ENCODE measurements around the gene EXOC6.

Gene EXOC6

GRCh38 chr10:92850185-92850584, 1.9 kb downstream of the EXOC6 start:
- Histone ChIP-seq H3K36me3 (ENCODE audit: control insufficient read depth, insufficient read depth, low read length) (no peaks in the 10 kb centered on the region), H3K4me1 (ENCODE audit: control insufficient read depth, insufficient read depth, low read length, poor library complexity, severe bottlenecking) (no peaks in the 10 kb centered on the region), H3K9me3 (ENCODE audit: control insufficient read depth, low read length) (peaks cover 6% of the 10 kb centered on the region), H3K4me3 (ENCODE audit: extremely low read depth, insufficient read depth, low read length, poor library complexity, severe bottlenecking) (no peak overlapping the region), H3K27ac (ENCODE audit: low read depth, low read length, severe bottlenecking) (no peak overlapping the region)
- WGBS, 2 experiments (ENCODE audit: insufficient coverage in 2 of 2), result no CpG with 5 or more reads among the region's 2 CpGs

- Histone ChIP-seq H3K27ac (ENCODE audit: low read depth, low read length, severe bottlenecking) (no peak overlapping the region), H3K4me3 (ENCODE audit: extremely low read depth, insufficient read depth, low read length, poor library complexity, severe bottlenecking) (no peak overlapping the region), H3K9me3 (ENCODE audit: control insufficient read depth, low read length) (peaks cover 6% of the 10 kb centered on the region), H3K4me1 (ENCODE audit: control insufficient read depth, insufficient read depth, low read length, poor library complexity, severe bottlenecking) (no peaks in the 10 kb centered on the region), H3K36me3 (ENCODE audit: control insufficient read depth, insufficient read depth, low read length) (no peaks in the 10 kb centered on the region)
- WGBS, 2 experiments (ENCODE audit: insufficient coverage in 2 of 2), result 96 to 100% methylated on average over 1 to 3 of the region's 4 CpGs
Observed at GRCh38 chr10:92851003-92851402, 2.7 kb downstream of the EXOC6 start.

GRCh38 chr10:92855560-92855959, 7.2 kb downstream of the EXOC6 start:
- WGBS, 2 experiments (ENCODE audit: insufficient coverage in 2 of 2), result 90 to 100% methylated on average over 3 of the region's 3 CpGs
- Histone ChIP-seq H3K36me3 (ENCODE audit: control insufficient read depth, insufficient read depth, low read length) (no peaks in the 10 kb centered on the region), H3K4me1 (ENCODE audit: control insufficient read depth, insufficient read depth, low read length, poor library complexity, severe bottlenecking) (no peaks in the 10 kb centered on the region), H3K4me3 (ENCODE audit: extremely low read depth, insufficient read depth, low read length, poor library complexity, severe bottlenecking) (no peak overlapping the region), H3K27ac (ENCODE audit: low read depth, low read length, severe bottlenecking) (no peak overlapping the region), H3K9me3 (ENCODE audit: control insufficient read depth, low read length) (peaks cover 17% of the 10 kb centered on the region)

DNA sequence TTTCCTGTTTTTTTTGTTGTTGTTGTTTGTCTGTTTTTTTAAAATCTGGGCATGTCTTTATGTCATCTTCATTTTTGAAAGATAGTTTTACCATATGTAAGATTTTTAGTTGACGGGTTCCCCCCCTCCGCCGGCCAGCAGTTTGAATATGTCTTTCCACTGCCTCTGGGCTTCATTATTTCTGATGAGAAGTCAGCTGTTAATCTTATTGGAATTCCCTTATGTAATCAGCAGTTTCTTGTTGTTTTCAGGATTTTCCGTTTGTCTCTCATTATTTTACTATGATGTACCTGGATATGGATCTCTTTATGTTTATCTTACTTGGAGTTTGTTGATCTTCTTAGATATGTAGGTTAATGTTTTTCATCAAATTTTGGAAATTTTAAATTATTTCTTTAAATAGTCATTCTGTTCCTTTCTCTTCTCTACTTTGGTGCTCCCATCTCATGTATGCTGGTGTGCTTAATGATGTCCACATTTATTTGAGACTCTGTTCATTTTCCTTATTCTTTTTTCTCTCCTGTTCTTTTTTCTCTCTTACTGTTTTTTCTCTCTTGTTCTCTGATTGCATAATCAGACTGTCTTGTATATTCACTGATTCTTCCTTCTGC, 9.7 kb downstream of the EXOC6 start:
- Histone ChIP-seq H3K36me3 (ENCODE audit: control insufficient read depth, insufficient read depth, low read length) (no peaks in the 10 kb centered on the region), H3K9me3 (ENCODE audit: control insufficient read depth, low read length) (peaks cover 17% of the 10 kb centered on the region), H3K27ac (ENCODE audit: low read depth, low read length, severe bottlenecking) (no peak overlapping the region), H3K4me3 (ENCODE audit: extremely low read depth, insufficient read depth, low read length, poor library complexity, severe bottlenecking) (no peak overlapping the region), H3K4me1 (ENCODE audit: control insufficient read depth, insufficient read depth, low read length, poor library complexity, severe bottlenecking) (no peaks in the 10 kb centered on the region)
- WGBS, 2 experiments (ENCODE audit: insufficient coverage in 2 of 2), result 100% methylated on average over 3 of the region's 4 CpGs; no CpG with 5 or more reads in 1 of the 2 experiments

DNA sequence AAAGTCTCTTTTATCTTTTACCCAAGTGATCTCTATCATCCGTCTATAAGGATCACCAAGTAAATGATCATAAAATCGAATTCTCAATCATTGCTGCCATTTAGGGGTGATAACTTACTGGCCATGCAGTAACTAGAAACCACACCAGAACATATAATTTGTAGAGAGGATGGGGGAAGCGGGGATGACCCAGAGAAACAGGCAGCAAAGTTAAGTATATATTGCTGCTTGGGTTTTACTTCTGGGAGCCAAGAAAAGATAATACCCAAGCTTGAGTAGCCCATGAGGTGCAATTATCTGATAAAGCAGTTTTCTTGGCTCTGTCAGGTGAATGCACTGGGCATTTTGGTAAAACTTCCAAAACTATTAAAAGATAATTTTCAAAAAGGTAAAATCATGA, 18.9 kb downstream of the EXOC6 start:
- WGBS, 2 experiments (ENCODE audit: insufficient coverage in 2 of 2), result 80 to 100% methylated on average over 1 to 2 of the region's 3 CpGs
- no peaks in the 10 kb centered on the region for H3K9me3 ChIP-seq (ENCODE audit: control insufficient read depth, low read length)

DNA sequence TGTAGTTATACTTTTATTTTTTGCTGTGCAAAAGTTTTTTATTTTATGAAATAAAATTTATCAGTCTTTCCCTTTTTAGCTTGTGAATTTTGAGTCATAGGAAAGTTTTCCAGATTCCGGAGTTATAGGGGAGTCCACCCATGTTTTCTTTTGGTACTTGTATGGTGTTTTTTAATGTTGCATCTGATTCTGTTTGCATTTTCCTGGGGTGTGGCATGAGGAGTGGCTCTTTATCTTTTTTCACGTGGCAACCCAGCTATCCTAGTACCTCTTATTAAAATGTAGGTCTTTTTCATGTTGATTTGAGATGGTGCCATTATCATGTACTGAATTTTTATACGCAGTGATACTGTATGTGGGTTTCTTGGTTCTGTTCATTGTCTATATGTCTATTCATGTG, 19.7 kb downstream of the EXOC6 start:
- Histone ChIP-seq H3K36me3 (ENCODE audit: control insufficient read depth, insufficient read depth, low read length) (no peaks in the 10 kb centered on the region), H3K27ac (ENCODE audit: low read depth, low read length, severe bottlenecking) (no peak overlapping the region), H3K4me3 (ENCODE audit: extremely low read depth, insufficient read depth, low read length, poor library complexity, severe bottlenecking) (no peak overlapping the region), H3K9me3 (ENCODE audit: control insufficient read depth, low read length) (no peaks in the 10 kb centered on the region), H3K4me1 (ENCODE audit: control insufficient read depth, insufficient read depth, low read length, poor library complexity, severe bottlenecking) (peaks cover under 1% of the 10 kb centered on the region)
- WGBS, 2 experiments (ENCODE audit: insufficient coverage in 2 of 2), result 100% methylated on average over 1 of the region's 3 CpGs; no CpG with 5 or more reads in 1 of the 2 experiments

More for the DNA sequence above, 18.9 kb downstream of the EXOC6 start:
- Histone ChIP-seq H3K27ac (ENCODE audit: low read depth, low read length, severe bottlenecking) (no peak overlapping the region), H3K4me3 (ENCODE audit: extremely low read depth, insufficient read depth, low read length, poor library complexity, severe bottlenecking) (no peak overlapping the region), H3K4me1 (ENCODE audit: control insufficient read depth, insufficient read depth, low read length, poor library complexity, severe bottlenecking) (no peaks in the 10 kb centered on the region), H3K36me3 (ENCODE audit: control insufficient read depth, insufficient read depth, low read length) (no peaks in the 10 kb centered on the region)

DNA sequence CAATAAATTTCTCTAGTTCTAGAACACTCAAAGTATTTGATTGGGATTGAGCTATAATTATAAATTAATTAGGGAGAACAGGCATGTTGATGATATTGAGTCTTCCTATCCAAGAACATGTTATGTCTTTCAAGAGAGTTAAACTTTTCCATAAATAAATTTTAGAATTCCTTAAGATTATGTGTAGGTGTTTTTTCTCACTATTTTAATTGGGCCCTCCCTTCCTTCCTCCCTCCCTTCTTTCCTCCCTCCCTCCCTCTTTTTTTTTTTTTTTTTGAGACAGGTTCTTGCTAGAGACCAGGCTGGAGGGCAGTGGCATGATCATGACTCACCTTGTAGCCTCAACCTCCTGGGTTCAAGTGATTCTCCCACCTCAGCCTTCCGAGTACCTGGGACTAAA, 20.2 kb downstream of the EXOC6 start:
- H3K27ac ChIP-seq (ENCODE audit: low read depth, low read length, severe bottlenecking), result no peak overlapping the region
- no CpG with 5 or more reads among the region's 1 CpG for WGBS, 2 experiments (ENCODE audit: insufficient coverage in 2 of 2)
- H3K4me1 ChIP-seq (ENCODE audit: control insufficient read depth, insufficient read depth, low read length, poor library complexity, severe bottlenecking), result peaks cover 4% of the 10 kb centered on the region
- no peaks in the 10 kb centered on the region for H3K9me3 ChIP-seq (ENCODE audit: control insufficient read depth, low read length)
- H3K36me3 ChIP-seq (ENCODE audit: control insufficient read depth, insufficient read depth, low read length), result no peaks in the 10 kb centered on the region
- H3K4me3 ChIP-seq (ENCODE audit: extremely low read depth, insufficient read depth, low read length, poor library complexity, severe bottlenecking), result no peak overlapping the region

DNA sequence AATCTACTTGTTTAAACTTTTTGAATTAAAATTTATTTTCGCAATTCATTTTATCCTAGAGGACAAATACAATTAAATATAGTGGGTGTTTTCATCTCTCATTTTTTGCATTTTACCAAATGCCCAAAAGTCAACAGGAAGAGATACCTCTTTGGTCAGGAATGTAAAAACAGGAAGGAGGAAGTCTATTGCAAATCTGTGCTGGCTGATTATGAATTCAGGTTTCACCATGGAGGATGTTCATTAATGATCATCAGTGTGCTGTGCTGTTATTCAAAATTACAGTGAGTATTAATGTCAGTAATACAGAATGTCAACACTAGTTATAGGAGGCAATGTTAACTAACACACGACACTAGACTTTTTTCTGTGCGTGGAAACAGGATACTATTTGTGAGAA, 24.7 kb downstream of the EXOC6 start:
- no peak overlapping the region for H3K27ac ChIP-seq (ENCODE audit: low read depth, low read length, severe bottlenecking)
- no CpG with 5 or more reads among the region's 3 CpGs for WGBS, 2 experiments (ENCODE audit: insufficient coverage in 2 of 2)
- H3K36me3 ChIP-seq (ENCODE audit: control insufficient read depth, insufficient read depth, low read length), result no peaks in the 10 kb centered on the region
- no peaks in the 10 kb centered on the region for H3K9me3 ChIP-seq (ENCODE audit: control insufficient read depth, low read length)
- H3K4me1 ChIP-seq (ENCODE audit: control insufficient read depth, insufficient read depth, low read length, poor library complexity, severe bottlenecking), result peaks cover 4% of the 10 kb centered on the region
- no peak overlapping the region for H3K4me3 ChIP-seq (ENCODE audit: extremely low read depth, insufficient read depth, low read length, poor library complexity, severe bottlenecking)

GRCh38 chr10:92876509-92877036, 28.3 kb downstream of the EXOC6 start:
- H3K9me3 ChIP-seq (ENCODE audit: control insufficient read depth, low read length), result no peaks in the 10 kb centered on the region
- 30 to 76% methylated on average over 2 of the region's 4 CpGs for WGBS, 2 experiments (ENCODE audit: insufficient coverage in 2 of 2)
- no peak overlapping the region for H3K27ac ChIP-seq (ENCODE audit: low read depth, low read length, severe bottlenecking)
- peaks cover 4% of the 10 kb centered on the region for H3K4me1 ChIP-seq (ENCODE audit: control insufficient read depth, insufficient read depth, low read length, poor library complexity, severe bottlenecking)
- H3K4me3 ChIP-seq (ENCODE audit: extremely low read depth, insufficient read depth, low read length, poor library complexity, severe bottlenecking), result no peak overlapping the region
- no peaks in the 10 kb centered on the region for H3K36me3 ChIP-seq (ENCODE audit: control insufficient read depth, insufficient read depth, low read length)

DNA sequence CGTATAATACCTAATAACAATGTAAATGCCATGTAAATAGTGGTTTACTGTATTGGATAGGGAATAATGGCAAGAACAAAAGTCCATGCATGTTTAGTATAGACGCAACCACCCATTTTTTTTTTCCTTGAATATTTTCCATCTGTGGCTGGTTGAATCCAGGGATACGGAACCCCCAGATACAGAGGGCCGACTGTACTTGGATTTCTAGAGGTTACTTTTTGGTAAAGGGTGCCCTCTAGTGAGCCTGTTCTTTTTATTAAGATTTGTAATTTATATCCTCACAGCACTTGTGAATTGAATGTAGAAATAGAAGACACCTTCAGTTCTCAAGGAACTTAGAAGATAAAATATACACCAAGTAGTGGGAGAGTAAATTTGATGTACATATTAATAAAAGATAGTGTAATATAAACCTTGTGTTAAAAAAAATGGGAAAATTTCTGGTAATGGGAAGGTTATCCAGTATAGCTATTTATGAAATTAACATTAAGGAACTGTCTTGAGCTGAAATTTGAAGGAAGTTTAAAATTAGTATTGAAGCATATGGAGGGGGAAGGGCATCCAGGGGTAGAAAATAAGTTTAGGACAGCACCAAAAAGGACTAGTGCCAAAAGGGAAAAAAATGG, 32.0 kb downstream of the EXOC6 start:
- 86% methylated on average over 1 of the region's 4 CpGs; no CpG with 5 or more reads in 1 of the 2 experiments for WGBS, 2 experiments (ENCODE audit: insufficient coverage in 2 of 2)
- no peak overlapping the region for H3K4me3 ChIP-seq (ENCODE audit: extremely low read depth, insufficient read depth, low read length, poor library complexity, severe bottlenecking)
- no peaks in the 10 kb centered on the region for H3K4me1 ChIP-seq (ENCODE audit: control insufficient read depth, insufficient read depth, low read length, poor library complexity, severe bottlenecking)
- H3K9me3 ChIP-seq (ENCODE audit: control insufficient read depth, low read length), result no peaks in the 10 kb centered on the region
- no peak overlapping the region for H3K27ac ChIP-seq (ENCODE audit: low read depth, low read length, severe bottlenecking)
- no peaks in the 10 kb centered on the region for H3K36me3 ChIP-seq (ENCODE audit: control insufficient read depth, insufficient read depth, low read length)

DNA sequence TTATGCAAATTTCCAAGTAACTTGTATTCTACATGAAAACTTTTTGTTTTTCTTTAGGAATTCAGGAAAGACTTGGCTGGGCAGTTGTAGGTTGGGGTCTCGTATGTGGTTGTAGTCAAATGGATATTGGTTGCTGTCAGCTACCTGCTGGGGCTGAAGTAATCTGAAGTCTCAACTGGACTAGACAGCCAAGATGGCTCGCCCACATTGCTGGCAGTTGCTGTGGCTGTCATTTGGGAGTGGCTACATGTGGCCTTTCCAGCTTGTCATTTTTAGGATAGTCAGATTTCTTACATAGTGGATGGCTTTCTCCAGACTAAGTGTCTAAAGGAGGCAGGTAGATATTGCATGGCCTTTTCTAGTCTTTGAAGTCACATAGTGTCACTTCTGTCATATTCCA, 32.6 kb downstream of the EXOC6 start:
- no peak overlapping the region for H3K27ac ChIP-seq (ENCODE audit: low read depth, low read length, severe bottlenecking)
- no peaks in the 10 kb centered on the region for H3K36me3 ChIP-seq (ENCODE audit: control insufficient read depth, insufficient read depth, low read length)
- no peaks in the 10 kb centered on the region for H3K9me3 ChIP-seq (ENCODE audit: control insufficient read depth, low read length)
- no peaks in the 10 kb centered on the region for H3K4me1 ChIP-seq (ENCODE audit: control insufficient read depth, insufficient read depth, low read length, poor library complexity, severe bottlenecking)
- 86% methylated on average over 2 of the region's 2 CpGs for WGBS, 2 experiments (ENCODE audit: insufficient coverage in 2 of 2)
- H3K4me3 ChIP-seq (ENCODE audit: extremely low read depth, insufficient read depth, low read length, poor library complexity, severe bottlenecking), result no peak overlapping the region

All from mesodermal cell (in vitro differentiated cells).